OCI-LY7 (cell line): ENCODE measurements around the gene MSRB2. TPM values are rescaled to one million over a fixed set of nuclear protein-coding genes. Genes with fewer than 3 reads are reported as not detected.

ENCODE experiments used
- BruUV-seq: library from RNA; stranded (reverse); fragments of 400-500 nt; replicated peaks from 2 replicates; lab custom pipeline; 2021; lab: Mats Ljungman, UMichigan
- CTCF ChIA-PET: fragments of 300-600 bp; sonication (Branson Sonifier 250); formaldehyde crosslinking; loops from one replicate; lab custom pipeline; 2022; ENCODE audit warnings: antibody characterized with exemption; ENCODE audit not compliant: unreplicated experiment; lab: Charles Lee
- POLR2A ChIA-PET: fragments of 300-600 bp; sonication (Branson Sonifier 250); formaldehyde crosslinking; loops from one replicate; lab custom pipeline; 2022; ENCODE audit warnings: antibody characterized with exemption; lab: Charles Lee
- DNase-seq: peaks from one replicate; pipeline ENCODE4 v3.0.0-alpha.2; 2015; ENCODE audit warnings: low spot score
- H2AFZ ChIP-seq: fragments of 200-600 bp; sonication (generic), shearing (Covaris generic); 2 replicates; pipeline ENCODE4 v1.6.1; 2014; ENCODE audit warnings: mild to moderate bottlenecking, antibody characterized with exemption, low read length, moderate library complexity
- H3K27ac ChIP-seq: fragments of 200-600 bp; sonication (generic); 2 replicates; pipeline ENCODE4 v1.5.1; 2014; ENCODE audit warnings: mixed run types, low read depth, mild to moderate bottlenecking, moderate library complexity, low read length, inconsistent platforms; ENCODE audit not compliant: poor library complexity, severe bottlenecking
- H3K36me3 ChIP-seq: fragments of 200-600 bp; sonication (generic); 2 replicates; pipeline ENCODE4 v1.6.1; 2014; ENCODE audit warnings: mild to moderate bottlenecking, antibody characterized with exemption, low read length, moderate library complexity, mixed read lengths; ENCODE audit not compliant: insufficient read depth
- H3K4me1 ChIP-seq: fragments of 200-600 bp; sonication (generic); 2 replicates; pipeline ENCODE4 v1.5.1; 2014; ENCODE audit warnings: mild to moderate bottlenecking, low read length; ENCODE audit not compliant: insufficient read depth, poor library complexity, severe bottlenecking
- H3K4me2 ChIP-seq: fragments of 200-600 bp; sonication (generic); 2 replicates; pipeline ENCODE4 v1.6.1; 2014; ENCODE audit warnings: mild to moderate bottlenecking, low read length
- H3K4me3 ChIP-seq: fragments of 200-600 bp; sonication (generic); 2 replicates; pipeline ENCODE4 v1.5.1; 2014; ENCODE audit warnings: mild to moderate bottlenecking, low read depth, low read length; ENCODE audit not compliant: poor library complexity, severe bottlenecking
- H3K79me2 ChIP-seq: fragments of 200-600 bp; sonication (generic); 2 replicates; pipeline ENCODE4 v1.6.1; 2016; ENCODE audit warnings: low read depth, mild to moderate bottlenecking, low read length, moderate library complexity, mixed read lengths; ENCODE audit not compliant: insufficient read depth
- H3K9me2 ChIP-seq: fragments of 200-600 bp; sonication (generic); 2 replicates; pipeline ENCODE4 v1.6.1; 2016; ENCODE audit warnings: mild to moderate bottlenecking, low read length, mixed read lengths; ENCODE audit not compliant: insufficient read depth
- H3K9me3 ChIP-seq: fragments of 200-600 bp; sonication (generic); 2 replicates; pipeline ENCODE4 v1.6.1; 2014; ENCODE audit warnings: mild to moderate bottlenecking, mixed run types, low read length, mixed read lengths
- H4K20me1 ChIP-seq: fragments of 200-600 bp; sonication (generic); 2 replicates; pipeline ENCODE4 v1.6.1; 2014; ENCODE audit warnings: mild to moderate bottlenecking, antibody characterized with exemption, low read length, moderate library complexity, mixed read lengths; ENCODE audit not compliant: insufficient read depth
- EZH2phosphoT487 ChIP-seq: fragments of 200-600 bp; sonication (generic); IDR thresholded peaks from 2 replicates; pipeline ENCODE4 v1.6.1; 2018; ENCODE audit warnings: low read depth, borderline replicate concordance, mild to moderate bottlenecking, mixed run types, antibody characterized with exemption, low read length, moderate library complexity, mixed read lengths
- intact Hi-C: fragments of 100-400 bp; cut with micrococcal nuclease; formaldehyde crosslinking; loops from one replicate; pipeline ENCODE4 v1.10.0; 2022; ENCODE audit not compliant: unreplicated experiment
- total RNA-seq, 2 experiments: library from RNA; depleted of rRNA in 1 of 2; stranded (reverse); fragments of >200 nt in 1 of 2; shearing (Covaris generic) in 1 of 2; gene quantifications; 2 replicates each; pipeline ENCODE4 v1.2.3, GENCODE V29; 2014 to 2022
- TF ChIP-seq, protein P1 (sequence below): fragments of 200-600 bp; sonication (generic); conservative IDR thresholded peaks from 2 replicates; pipeline ENCODE4 v1.5.1; 2014; ENCODE audit warnings: mild to moderate bottlenecking, antibody characterized with exemption, low read length, moderate library complexity, mixed read lengths

MSRB2 gene
- total RNA-seq, 2 experiments from 2014 or later: 8.1 to 17.6 TPM

DNA sequence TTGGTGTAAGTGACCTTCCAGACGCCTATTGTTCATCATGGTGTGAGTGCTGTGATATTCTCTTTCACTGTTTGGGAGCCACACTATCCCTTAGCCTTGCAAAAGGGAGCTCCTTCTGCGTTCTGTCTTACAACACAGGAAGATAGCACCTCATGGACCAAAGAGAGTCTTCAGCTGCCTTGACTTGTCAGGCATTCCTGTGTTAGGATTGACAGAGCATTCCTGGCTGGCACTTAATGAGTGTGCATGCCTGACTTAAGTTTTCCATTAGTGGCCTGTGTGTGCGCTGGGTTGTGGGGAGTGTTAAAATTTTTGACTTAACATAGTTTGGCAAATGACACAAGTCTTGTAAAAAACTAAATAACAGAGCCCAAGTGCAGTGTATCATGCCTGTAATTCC, 21.9 kb upstream of the MSRB2 start:
- H3K9me3 ChIP-seq: no peaks in the 10 kb centered on the region
- H3K4me2 ChIP-seq: no peak overlapping the region
- H2AFZ ChIP-seq: no peak overlapping the region
- CTCF ChIA-PET: no interaction called here
- no peak for TF ChIP-seq EZH2phosphoT487
- TF ChIP-seq, protein P1, sequence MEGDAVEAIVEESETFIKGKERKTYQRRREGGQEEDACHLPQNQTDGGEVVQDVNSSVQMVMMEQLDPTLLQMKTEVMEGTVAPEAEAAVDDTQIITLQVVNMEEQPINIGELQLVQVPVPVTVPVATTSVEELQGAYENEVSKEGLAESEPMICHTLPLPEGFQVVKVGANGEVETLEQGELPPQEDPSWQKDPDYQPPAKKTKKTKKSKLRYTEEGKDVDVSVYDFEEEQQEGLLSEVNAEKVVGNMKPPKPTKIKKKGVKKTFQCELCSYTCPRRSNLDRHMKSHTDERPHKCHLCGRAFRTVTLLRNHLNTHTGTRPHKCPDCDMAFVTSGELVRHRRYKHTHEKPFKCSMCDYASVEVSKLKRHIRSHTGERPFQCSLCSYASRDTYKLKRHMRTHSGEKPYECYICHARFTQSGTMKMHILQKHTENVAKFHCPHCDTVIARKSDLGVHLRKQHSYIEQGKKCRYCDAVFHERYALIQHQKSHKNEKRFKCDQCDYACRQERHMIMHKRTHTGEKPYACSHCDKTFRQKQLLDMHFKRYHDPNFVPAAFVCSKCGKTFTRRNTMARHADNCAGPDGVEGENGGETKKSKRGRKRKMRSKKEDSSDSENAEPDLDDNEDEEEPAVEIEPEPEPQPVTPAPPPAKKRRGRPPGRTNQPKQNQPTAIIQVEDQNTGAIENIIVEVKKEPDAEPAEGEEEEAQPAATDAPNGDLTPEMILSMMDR: no peak
- H3K4me3 ChIP-seq: no peak overlapping the region
- H3K27ac ChIP-seq: no peak overlapping the region
- no peak for DNase-seq
- no peaks in the 10 kb centered on the region for H3K79me2 ChIP-seq
- no TSS peak for BruUV-seq
- H3K4me1 ChIP-seq: no peaks in the 10 kb centered on the region
- H3K9me2 ChIP-seq: no peaks in the 10 kb centered on the region
- H3K36me3 ChIP-seq: no peaks in the 10 kb centered on the region
- POLR2A ChIA-PET: interaction anchor here (0.7 kb wide), 2 partner anchors 224 to 592 kb away, joined by 3 to 4 read pairs; no protein-coding TSS in a partner anchor
- H4K20me1 ChIP-seq: no peaks in the 10 kb centered on the region
- intact Hi-C loops: no loop called here

DNA sequence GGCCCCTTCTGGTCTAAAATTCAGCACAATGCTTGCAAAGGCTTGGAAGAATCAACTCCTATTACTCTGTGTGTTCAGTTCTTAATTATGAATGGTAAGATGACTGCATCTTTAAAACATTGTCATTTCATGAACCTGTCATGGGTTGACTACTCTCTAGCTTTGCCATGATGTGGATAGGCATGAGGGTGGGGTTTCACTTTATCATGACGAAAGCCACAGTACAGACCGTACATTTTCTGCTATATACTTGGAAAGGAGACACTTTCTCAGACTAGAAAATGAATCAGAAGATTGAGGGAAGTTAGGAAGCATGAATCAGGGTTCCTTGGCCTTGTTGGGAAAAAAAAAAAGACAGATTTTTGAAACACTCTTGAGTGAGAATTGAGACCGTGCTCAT, 19.7 kb upstream of the MSRB2 start:
- H3K36me3 ChIP-seq: no peaks in the 10 kb centered on the region
- DNase-seq: no peak
- no peak overlapping the region for H2AFZ ChIP-seq
- intact Hi-C loops: no loop called here
- no TSS peak for BruUV-seq
- H3K9me3 ChIP-seq: no peaks in the 10 kb centered on the region
- CTCF ChIA-PET: no interaction called here
- H3K9me2 ChIP-seq: no peaks in the 10 kb centered on the region
- H4K20me1 ChIP-seq: no peaks in the 10 kb centered on the region
- no peak overlapping the region for H3K4me2 ChIP-seq
- H3K4me1 ChIP-seq: no peaks in the 10 kb centered on the region
- H3K27ac ChIP-seq: no peak overlapping the region
- no peaks in the 10 kb centered on the region for H3K79me2 ChIP-seq
- POLR2A ChIA-PET: no interaction called here
- no peak overlapping the region for H3K4me3 ChIP-seq
- TF ChIP-seq, protein P1: no peak
- TF ChIP-seq EZH2phosphoT487: no peak

DNA sequence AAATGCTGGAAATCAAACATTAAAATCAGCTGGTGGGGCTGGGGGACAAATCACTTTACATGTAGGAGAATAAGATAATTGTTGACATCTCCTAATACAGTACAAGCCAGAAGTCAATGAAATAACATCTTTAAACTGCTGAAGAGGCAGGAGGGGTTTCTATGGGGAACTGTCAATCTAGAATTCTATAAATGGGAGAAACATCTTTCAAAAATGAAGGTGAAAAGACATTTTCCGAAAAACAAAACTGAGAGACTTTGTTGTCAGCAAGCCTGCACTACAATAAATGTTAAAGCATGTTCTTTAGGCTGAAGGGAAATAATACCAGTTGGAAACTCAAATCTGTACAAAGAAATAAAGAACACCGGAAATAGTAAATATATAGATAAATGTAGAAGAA, 17.3 kb upstream of the MSRB2 start:
- no TSS peak for BruUV-seq
- Histone ChIP-seq H3K9me2 (no peaks in the 10 kb centered on the region), H3K36me3 (no peaks in the 10 kb centered on the region), H2AFZ (no peak overlapping the region), H3K27ac (no peak overlapping the region), H3K4me1 (no peaks in the 10 kb centered on the region), H3K9me3 (no peaks in the 10 kb centered on the region), H4K20me1 (no peaks in the 10 kb centered on the region), H3K4me2 (no peak overlapping the region), H3K79me2 (no peaks in the 10 kb centered on the region), H3K4me3 (no peak overlapping the region)
- no peak for DNase-seq
- intact Hi-C loops: no loop called here
- ChIA-PET CTCF (no interaction called here), POLR2A (no interaction called here)
- no peak for TF ChIP-seq EZH2phosphoT487
- TF ChIP-seq, protein P1: no peak
